HG03460 (cell line): ENCODE measurements around the gene IRF4.

Source experiments
- ATAC-seq: cut with Tn5 transposase; IDR thresholded peaks from one replicate; pipeline ENCODE4 v1.9.1; 2021; ENCODE audit not compliant: unreplicated experiment

Gene IRF4

DNA sequence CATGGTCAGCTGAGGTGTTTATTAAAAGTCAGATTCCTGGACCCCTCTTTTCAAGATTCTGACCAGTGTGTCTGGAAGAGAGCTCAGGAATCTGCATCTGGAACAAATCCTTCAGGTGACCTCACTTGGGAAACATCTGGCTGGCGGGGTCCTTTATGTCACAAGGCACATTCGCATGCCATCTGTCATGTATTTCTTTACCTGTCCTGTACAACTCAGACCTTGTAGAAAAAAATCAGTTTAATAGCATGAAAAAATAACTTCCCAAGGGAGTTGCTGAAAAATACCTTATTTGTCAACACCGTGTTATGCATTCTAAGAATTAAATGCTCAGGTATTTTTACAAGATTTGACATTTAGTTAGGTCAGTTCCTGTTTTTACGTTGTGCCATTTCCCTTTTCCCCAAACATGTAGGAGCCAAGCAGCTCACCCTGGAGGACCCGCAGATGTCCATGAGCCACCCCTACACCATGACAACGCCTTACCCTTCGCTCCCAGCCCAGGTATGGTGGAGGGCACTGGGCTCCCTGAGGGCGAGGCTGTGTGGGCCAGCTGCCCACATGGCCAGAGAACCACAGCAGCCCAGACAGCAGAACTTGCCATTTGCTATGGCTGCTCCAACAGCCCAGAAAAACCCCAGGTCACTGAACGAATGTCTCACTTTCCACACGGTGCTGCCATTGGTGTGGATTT lies 4.0 kb downstream of the IRF4 start:
- no peak for ATAC-seq

DNA sequence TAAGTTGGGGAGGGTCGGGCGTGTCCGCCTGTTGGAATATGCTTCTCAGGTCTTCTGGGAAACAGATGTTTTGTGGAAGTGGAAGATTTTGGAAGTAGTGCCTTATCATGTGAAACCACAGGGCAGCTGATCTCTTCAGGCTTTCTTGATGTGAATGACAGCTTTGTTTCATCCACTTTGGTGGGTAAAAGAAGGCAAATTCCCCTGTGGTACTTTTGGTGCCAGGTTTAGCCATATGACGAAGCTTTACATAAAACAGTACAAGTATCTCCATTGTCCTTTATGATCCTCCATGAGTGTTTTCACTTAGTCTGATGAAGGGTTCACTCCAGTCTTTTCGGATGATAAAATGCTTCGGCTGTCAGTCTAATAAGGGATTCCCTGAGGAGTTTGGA lies 4.6 kb downstream of the IRF4 start:
- no peak for ATAC-seq

DNA sequence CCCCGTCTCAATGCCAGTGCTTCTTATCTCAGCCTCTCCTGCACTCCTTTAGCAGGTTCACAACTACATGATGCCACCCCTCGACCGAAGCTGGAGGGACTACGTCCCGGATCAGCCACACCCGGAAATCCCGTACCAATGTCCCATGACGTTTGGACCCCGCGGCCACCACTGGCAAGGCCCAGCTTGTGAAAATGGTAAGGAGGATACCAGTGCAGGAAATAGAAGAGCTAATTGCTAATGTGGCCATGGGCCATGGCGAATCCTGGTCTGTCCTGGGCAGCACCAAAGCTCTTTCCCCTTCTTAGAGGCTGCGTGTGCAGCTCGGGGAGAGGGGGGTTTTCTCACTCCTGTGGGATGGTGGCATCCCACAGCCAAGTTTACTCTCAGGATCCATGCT lies 5.5 kb downstream of the IRF4 start:
- no peak for ATAC-seq

DNA sequence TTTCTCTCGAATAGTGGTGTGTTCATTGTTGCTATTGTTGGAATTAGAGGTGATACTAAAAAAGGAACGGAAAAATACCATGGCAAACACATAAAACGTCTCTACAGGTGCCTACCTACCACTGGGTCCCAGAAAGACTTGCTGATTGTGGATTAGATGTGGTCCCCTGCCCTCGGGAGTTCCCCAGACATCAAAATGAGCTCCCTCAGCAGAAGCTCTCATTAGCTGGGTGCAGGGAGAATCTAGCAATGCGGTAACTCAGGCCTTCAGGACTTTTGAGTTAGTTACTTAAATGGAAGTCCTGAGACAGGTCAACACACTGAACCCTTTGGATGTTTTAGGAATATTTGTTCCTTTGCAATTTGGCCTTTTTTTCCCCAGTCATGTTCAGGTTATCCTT lies 6.1 kb downstream of the IRF4 start:
- ATAC-seq = no peak

DNA sequence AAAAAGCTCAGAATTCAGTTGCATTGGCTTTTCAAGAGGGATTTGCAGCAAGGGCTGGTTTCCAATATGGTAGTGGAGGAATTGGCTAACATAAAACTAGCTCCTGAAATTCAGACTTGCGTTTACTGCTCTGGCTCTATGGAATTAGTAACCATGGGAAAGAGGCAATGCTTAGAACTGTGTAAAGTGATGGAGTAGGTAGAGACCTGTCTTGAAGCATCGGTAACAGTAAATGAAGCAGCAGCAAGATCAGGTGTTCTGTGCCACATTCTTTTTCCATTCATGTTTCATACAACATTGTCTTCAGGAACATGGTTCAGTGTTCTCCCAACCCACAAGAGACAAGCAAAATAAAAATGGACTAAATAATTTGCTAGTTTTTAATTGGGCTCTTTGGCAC lies 6.5 kb downstream of the IRF4 start:
- ATAC-seq = no peak

DNA sequence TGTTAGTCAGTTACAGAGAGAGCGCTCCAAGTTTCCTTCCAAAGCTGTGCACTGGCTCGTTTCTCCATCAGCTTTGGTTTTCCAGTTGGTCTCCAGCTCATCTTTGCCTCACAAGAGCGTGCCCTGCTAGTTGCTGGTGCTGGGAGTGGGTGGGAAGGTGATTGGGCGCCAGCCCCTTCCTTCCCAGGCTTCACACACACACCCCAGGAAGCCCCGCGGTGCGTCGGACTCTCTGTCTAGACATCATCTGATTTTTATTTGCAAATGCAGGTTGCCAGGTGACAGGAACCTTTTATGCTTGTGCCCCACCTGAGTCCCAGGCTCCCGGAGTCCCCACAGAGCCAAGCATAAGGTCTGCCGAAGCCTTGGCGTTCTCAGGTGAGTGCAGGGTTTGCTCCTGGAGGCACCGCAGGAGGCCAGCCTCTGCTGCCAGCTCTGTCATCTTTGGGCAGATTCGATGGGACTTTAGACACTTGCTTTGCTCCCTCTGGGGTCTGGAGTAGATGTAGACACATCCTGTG lies 7.1 kb downstream of the IRF4 start:
- ATAC-seq = no peak

DNA sequence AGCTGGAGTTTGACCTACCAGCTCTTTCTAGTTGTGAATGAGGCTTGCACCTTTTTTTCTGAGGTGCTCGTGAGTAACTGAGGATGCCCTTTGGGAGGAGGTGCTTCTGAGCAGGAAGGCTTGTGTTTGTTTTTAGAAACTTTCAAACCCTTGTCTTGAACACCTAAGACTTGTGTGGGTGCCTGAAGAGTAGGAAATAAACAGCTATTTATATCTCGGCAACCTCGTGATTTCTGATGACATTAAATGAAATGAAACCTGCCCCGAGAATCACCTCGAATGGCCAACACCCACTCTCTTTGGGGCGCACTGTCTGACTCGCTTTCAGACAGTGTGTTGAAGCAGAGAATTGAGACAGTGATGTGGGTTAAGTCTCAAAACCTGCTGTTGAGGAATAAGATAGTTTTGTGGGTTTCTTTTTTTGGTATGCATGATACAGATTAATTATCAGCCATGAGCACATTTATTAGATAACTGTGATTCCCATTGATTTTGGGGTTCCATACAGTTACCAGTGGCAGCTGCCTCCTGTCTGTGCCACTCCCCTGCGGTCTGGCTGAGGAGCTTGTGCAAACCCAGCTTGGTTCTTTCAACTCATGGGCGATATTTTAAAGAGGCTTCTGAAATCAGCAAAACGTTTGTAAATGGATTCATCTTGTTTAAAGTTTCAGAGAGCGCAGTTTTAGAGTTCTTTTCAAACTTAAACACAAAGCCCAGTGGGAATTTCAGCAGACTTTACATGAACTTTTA lies 8.4 kb downstream of the IRF4 start:
- ATAC-seq = peak; percentile 35

DNA sequence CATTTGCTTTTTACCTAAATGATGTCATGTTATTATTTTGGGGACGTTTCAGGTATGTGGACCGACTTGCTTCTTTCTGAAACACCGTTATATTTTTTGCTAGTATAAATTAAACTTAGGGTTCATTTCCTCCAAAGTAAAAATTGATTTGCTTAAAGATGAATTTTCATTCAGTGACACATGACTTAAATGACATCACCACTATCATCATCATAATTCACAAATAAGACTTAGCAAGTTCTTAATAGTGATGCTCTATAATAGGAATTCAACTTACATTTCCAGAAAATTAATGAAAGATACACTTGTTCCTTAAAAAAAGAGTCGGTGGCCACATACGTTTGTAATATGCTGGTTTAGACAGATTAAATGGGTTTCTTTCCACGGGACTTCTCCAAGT lies 9.3 kb downstream of the IRF4 start:
- ATAC-seq = no peak

DNA sequence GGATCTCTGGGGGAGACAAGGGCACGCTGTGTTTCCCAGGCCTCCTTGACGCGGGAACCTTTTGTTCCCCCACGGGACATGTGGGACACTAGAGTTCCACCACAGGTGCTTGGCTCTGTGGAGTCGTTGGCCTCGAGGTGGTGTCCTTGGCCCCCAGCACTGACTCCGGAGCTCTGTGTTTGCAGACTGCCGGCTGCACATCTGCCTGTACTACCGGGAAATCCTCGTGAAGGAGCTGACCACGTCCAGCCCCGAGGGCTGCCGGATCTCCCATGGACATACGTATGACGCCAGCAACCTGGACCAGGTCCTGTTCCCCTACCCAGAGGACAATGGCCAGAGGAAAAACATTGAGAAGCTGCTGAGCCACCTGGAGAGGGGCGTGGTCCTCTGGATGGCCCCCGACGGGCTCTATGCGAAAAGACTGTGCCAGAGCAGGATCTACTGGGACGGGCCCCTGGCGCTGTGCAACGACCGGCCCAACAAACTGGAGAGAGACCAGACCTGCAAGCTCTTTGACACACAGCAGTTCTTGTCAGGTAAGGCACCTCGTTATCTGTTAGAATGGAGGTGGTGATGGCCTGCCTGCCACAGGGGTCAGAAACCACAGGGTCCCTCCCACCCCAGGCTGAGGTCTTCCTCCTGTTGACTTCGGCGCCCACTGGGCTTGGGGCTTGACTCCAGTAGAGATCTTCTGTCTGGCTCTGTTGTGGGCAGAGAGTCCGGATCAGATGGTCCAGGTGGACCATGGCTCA lies 9.9 kb downstream of the IRF4 start:
- no peak for ATAC-seq

DNA sequence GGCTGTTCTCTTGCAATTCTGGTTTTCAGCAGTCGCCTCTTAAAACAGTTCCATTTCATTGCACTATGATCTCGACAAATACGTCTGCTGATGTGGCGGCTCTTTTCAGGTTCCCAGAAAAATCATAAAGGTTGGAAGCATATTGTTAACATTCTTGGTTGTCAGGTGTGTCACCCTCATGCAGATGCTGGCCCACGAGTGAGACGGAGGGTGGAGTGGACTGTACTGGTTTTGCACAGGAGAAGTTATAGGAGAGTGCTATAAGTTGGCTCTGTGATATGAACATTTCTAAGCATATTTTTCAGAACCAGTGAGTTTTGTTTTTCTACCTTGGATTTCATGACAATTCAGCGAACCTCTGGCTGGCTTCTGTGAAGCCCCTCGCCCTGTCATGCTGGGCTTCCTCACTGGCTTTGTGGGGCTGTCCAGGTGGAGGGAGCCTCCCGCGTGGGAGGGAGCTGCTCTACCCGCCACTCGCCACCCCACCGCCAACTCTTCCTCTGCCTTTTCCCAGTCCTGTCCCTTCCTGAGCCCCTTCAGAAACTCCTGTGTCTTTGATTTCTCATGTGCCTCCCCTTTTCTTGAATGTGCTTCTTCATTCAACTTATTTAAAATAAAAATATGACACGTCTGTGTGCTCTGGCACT lies 10.6 kb downstream of the IRF4 start:
- ATAC-seq = no peak

DNA sequence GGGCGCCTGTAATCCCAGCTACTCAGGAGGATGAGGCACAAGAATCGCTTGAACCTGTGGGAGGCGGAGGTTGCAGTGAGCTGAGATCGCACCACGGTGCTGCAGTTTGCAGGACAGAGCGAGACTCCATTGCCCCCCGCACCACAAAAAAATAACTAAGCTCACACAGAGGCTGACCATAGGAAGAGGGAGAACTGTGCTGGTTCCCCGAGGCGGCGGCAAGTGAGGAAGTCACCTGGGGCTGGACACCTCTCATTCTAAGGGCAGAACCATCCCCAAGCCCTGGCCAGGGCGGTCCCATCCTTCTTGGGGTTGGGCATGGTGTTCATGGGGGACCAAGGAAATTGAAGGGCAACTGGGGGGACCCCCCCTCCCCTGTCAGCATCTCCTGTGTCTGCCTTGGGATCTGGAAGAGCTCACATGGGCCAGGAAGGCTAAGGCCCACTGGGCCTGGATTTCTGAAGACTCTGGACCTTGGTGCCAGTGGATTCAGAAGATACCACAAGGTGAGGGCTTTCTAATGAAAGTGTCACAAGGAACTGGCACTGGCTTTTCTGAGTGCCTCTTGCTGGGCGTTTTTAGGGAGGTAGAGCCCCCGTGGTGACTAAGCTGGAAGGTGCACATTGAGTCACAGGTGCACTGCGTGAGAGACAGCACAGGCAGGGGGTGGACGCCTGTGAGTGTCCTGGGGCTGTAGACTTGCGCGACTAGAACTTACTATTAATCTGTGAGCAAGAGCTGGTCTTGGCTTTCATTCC lies 11.5 kb downstream of the IRF4 start:
- ATAC-seq = no peak

DNA sequence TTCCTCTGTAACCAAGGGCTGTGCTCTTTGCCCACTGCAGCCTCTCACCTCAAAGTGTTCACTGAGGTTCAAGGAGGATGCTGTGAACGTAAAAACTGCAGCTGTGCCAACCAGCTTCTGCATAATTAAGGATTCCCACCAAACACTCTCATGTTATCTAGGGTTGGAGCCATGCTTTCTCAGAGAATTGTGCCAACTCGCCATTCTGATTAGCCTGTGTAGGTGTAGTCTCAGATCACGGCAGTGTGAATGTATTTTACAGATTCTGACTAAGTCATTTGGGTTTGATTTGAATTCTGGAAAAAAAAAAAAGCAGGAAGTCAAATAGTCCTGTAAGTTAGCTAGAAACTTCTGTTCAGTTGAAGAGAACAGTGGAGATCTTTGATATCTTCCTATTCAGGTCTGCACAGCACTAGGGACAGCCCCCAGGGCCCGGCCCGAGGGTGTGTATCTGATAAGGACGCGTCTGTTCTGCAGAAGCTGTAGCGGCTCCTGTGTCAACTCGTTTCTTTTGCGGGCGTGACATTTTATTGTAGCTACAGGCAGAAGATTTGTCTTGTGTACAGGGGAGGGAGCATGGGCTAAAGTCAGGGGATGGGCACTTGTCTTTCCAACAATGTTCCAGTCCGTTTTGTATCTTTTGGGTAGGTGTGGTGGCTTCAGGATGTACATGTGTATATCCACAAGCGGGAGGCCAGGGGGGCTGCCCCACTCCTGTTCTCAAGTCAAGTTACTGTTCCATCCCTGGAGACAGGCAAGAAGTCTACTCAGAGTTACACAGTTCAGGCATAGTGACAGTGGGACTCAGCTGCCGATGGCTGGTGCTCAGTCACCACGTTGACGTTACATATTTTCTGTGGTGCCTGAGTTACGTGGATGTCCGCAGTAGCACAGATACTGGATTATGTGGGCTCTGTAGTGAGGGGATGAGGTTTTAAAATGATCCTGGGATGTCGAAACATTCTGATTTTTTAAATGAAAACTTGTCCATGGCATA lies 12.4 kb downstream of the IRF4 start:
- no peak for ATAC-seq

DNA sequence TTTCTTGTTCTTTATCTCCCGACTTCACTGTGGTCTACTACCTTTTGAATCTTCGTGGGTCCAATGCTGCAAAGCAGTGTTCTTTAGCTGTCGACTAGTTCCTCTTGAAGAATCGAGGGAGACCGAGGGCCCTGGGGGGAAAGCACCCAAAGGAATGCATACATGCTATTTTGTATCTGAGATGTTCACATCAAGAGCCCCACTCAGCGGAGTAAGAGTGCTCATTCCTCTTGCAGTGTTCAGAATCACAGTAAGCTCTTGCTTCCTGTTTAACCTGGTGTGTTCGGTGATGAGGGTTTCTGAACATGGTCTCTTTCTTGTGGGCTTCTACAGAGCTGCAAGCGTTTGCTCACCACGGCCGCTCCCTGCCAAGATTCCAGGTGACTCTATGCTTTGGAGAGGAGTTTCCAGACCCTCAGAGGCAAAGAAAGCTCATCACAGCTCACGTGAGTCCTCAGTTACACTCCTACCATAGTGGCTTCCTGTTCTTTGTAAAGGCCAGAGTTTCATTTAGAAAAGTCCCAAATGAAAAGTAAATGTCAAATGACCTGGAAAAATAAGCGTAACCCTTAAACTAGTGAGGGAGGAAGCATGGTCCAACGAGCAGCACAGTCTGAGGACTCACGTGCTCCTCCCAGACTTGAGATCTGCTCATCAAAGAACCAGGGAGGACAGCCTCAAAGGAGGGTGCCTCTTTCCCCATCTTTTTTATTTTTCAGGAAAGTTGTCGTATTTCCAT lies 13.3 kb downstream of the IRF4 start:
- no peak for ATAC-seq

DNA sequence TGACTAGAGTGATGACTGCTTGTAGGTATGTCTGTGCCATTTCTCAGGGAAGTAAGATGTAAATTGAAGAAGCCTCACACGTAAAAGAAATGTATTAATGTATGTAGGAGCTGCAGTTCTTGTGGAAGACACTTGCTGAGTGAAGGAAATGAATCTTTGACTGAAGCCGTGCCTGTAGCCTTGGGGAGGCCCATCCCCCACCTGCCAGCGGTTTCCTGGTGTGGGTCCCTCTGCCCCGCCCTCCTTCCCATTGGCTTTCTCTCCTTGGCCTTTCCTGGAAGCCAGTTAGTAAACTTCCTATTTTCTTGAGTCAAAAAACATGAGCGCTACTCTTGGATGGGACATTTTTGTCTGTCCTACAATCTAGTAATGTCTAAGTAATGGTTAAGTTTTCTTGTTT lies 16.6 kb downstream of the IRF4 start:
- no peak for ATAC-seq

DNA sequence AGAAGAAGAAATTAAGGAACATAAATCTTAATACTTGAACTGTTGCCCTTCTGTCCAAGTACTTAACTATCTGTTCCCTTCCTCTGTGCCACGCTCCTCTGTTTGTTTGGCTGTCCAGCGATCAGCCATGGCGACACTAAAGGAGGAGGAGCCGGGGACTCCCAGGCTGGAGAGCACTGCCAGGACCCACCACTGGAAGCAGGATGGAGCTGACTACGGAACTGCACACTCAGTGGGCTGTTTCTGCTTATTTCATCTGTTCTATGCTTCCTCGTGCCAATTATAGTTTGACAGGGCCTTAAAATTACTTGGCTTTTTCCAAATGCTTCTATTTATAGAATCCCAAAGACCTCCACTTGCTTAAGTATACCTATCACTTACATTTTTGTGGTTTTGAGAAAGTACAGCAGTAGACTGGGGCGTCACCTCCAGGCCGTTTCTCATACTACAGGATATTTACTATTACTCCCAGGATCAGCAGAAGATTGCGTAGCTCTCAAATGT lies 17.1 kb downstream of the IRF4 start:
- ATAC-seq = no peak

DNA sequence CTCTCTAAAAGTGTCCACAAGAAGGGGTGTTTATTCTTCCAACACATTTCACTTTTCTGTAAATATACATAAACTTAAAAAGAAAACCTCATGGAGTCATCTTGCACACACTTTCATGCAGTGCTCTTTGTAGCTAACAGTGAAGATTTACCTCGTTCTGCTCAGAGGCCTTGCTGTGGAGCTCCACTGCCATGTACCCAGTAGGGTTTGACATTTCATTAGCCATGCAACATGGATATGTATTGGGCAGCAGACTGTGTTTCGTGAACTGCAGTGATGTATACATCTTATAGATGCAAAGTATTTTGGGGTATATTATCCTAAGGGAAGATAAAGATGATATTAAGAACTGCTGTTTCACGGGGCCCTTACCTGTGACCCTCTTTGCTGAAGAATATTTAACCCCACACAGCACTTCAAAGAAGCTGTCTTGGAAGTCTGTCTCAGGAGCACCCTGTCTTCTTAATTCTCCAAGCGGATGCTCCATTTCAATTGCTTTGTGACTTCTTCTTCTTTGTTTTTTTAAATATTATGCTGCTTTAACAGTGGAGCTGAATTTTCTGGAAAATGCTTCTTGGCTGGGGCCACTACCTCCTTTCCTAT lies 17.9 kb downstream of the IRF4 start:
- ATAC-seq = no peak

DNA sequence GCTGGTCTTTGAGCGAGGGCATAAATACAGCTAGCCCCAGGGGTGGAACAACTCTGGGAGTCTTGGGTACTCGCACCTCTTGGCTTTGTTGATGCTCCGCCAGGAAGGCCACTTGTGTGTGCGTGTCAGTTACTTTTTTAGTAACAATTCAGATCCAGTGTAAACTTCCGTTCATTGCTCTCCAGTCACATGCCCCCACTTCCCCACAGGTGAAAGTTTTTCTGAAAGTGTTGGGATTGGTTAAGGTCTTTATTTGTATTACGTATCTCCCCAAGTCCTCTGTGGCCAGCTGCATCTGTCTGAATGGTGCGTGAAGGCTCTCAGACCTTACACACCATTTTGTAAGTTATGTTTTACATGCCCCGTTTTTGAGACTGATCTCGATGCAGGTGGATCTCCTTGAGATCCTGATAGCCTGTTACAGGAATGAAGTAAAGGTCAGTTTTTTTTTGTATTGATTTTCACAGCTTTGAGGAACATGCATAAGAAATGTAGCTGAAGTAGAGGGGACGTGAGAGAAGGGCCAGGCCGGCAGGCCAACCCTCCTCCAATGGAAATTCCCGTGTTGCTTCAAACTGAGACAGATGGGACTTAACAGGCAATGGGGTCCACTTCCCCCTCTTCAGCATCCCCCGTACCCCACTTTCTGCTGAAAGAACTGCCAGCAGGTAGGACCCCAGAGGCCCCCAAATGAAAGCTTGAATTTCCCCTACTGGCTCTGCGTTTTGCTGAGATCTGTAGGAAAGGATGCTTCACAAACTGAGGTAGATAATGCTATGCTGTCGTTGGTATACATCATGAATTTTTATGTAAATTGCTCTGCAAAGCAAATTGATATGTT lies 19.2 kb downstream of the IRF4 start:
- ATAC-seq = no peak
